Right renal pelvis (tissue), 4 donors: ENCODE results near the gene TBC1D2. TPM values are rescaled to one million over a fixed set of nuclear protein-coding genes. Genes with fewer than 3 reads are reported as not detected.

Experiments
- DNase-seq, 4 donors: peaks; one replicate each; pipeline ENCODE4 v3.0.0-alpha.2; 2013; ENCODE audit warnings: low read depth in 4 of 4, low spot score in 3 of 4, missing footprints in 1 of 4
- polyA plus RNA-seq, 4 donors: library from polyadenylated mRNA; unstranded; fragments of 120-200 nt; gene quantifications; one replicate each; pipeline ENCODE4 v1.2.1, GENCODE V29; 2013; ENCODE audit not compliant: insufficient read length in 4 of 4

TBC1D2 gene
- polyA plus RNA-seq, 4 donors, result 3.3 to 3.9 (median 3.6) TPM

GRCh38 chr9:98218562-98219363 lies 36.7 kb downstream of the TBC1D2 start:
- DNase-seq, result no peak

GRCh38 chr9:98217255-98217654 lies 38.2 kb downstream of the TBC1D2 start:
- no peak for DNase-seq

- DNase-seq, result no peak
Measured at GRCh38 chr9:98216391-98216790, 39.1 kb downstream of the TBC1D2 start.

GRCh38 chr9:98215821-98216220 lies 39.6 kb downstream of the TBC1D2 start:
- DNase-seq, result no peak

- no peak for DNase-seq
Measured at GRCh38 chr9:98215271-98215670, 40.2 kb downstream of the TBC1D2 start.

GRCh38 chr9:98214811-98215210 lies 40.6 kb downstream of the TBC1D2 start:
- DNase-seq, result no peak

GRCh38 chr9:98211260-98211659 lies 44.2 kb downstream of the TBC1D2 start:
- no peak for DNase-seq

- no peak for DNase-seq
Measured at GRCh38 chr9:98210435-98210834, 45.0 kb downstream of the TBC1D2 start.

- no peak for DNase-seq
Measured at GRCh38 chr9:98209530-98209929, 45.9 kb downstream of the TBC1D2 start.

- DNase-seq, result no peak
Measured at GRCh38 chr9:98208635-98209034, 46.8 kb downstream of the TBC1D2 start.

- DNase-seq, result no peak
Measured at GRCh38 chr9:98207606-98208005, 47.8 kb downstream of the TBC1D2 start.

GRCh38 chr9:98206754-98207153 lies 48.7 kb downstream of the TBC1D2 start:
- no peak for DNase-seq

- no peak for DNase-seq
Measured at GRCh38 chr9:98204692-98205091, 50.8 kb downstream of the TBC1D2 start.

- no peak for DNase-seq
Measured at GRCh38 chr9:98203153-98203552, 52.3 kb downstream of the TBC1D2 start.

- DNase-seq, result no peak
Measured at GRCh38 chr9:98202252-98202651, 53.2 kb downstream of the TBC1D2 start.

GRCh38 chr9:98201749-98202148 lies 53.7 kb downstream of the TBC1D2 start:
- no peak for DNase-seq

GRCh38 chr9:98201102-98201501 lies 54.3 kb downstream of the TBC1D2 start:
- DNase-seq, result no peak

- no peak for DNase-seq
Measured at GRCh38 chr9:98199388-98200033, 55.9 kb downstream of the TBC1D2 start.

- DNase-seq, result no peak
Measured at GRCh38 chr9:98195671-98196070, 59.8 kb downstream of the TBC1D2 start.

GRCh38 chr9:98193336-98193944 lies 62.0 kb downstream of the TBC1D2 start:
- DNase-seq, result no peak

- DNase-seq, result peak in 3 of 4 donors; percentile 36 to 58 (median 42)
Measured at GRCh38 chr9:98192503-98193335, 62.7 kb downstream of the TBC1D2 start, which contains the start of gene CORO2A. TSS of gene CORO2A (minus strand) at chr9:98192637. CDS start at chr9:98157660, 34,977 bp downstream.
